22Rv1 (cell line): ENCODE results near the gene PPP2R5E.

Source experiments
- H3K27ac ChIP-seq: fragments of 450-650 bp; 2 replicates; pipeline ENCODE4 v1.5.1; 2017
- CTCF ChIP-seq: fragments of 450-650 bp; IDR thresholded peaks from 2 replicates; pipeline ENCODE4 v1.5.1; 2017; ENCODE audit warnings: mild to moderate bottlenecking
- ZFX ChIP-seq: fragments of 450-650 bp; IDR thresholded peaks from 2 replicates; pipeline ENCODE4 v1.6.1; 2017; ENCODE audit warnings: antibody characterized with exemption, borderline replicate concordance

The PPP2R5E gene

GRCh38 chr14:63457498-63457897, 85.7 kb downstream of the PPP2R5E start:
- TF ChIP-seq CTCF (no peak), ZFX (no peak)
- H3K27ac ChIP-seq = no peak overlapping the region

- no peak for TF ChIP-seq ZFX
- no peak for TF ChIP-seq CTCF
- no peak overlapping the region for H3K27ac ChIP-seq
These were observed 88.1 kb downstream of the PPP2R5E start for GRCh38 chr14:63454863-63455622.

- TF ChIP-seq ZFX (no peak), CTCF (no peak)
- no peak overlapping the region for H3K27ac ChIP-seq
These were observed 88.7 kb downstream of the PPP2R5E start for GRCh38 chr14:63454436-63454835.

- no peak overlapping the region for H3K27ac ChIP-seq
- TF ChIP-seq ZFX (no peak), CTCF (no peak)
These were observed 89.7 kb downstream of the PPP2R5E start for GRCh38 chr14:63453443-63453936.

- no peak for TF ChIP-seq ZFX
- no peak for TF ChIP-seq CTCF
- no peak overlapping the region for H3K27ac ChIP-seq
These were observed 90.4 kb downstream of the PPP2R5E start for GRCh38 chr14:63452796-63453195.

- no peak for TF ChIP-seq CTCF
- no peak for TF ChIP-seq ZFX
- no peak overlapping the region for H3K27ac ChIP-seq
These were observed 94.3 kb downstream of the PPP2R5E start for GRCh38 chr14:63448841-63449240.

GRCh38 chr14:63444588-63444987, 98.6 kb downstream of the PPP2R5E start:
- H3K27ac ChIP-seq = no peak overlapping the region
- TF ChIP-seq ZFX (no peak), CTCF (no peak)
